ENCODE data around the gene HORMAD2.
"Not testable (repeated sequence)": the region's sequence is repeated elsewhere in the genome, so short reads cannot be mapped to it uniquely, and the experiment has no call there.

The HORMAD2 gene

GRCh38 chr22:30057375-30057774, 22.9 kb upstream of the HORMAD2 start:
- DNase-seq, result no peak

- not testable (repeated sequence) for DNase-seq
Measured at GRCh38 chr22:30059346-30060020, 20.8 kb upstream of the HORMAD2 start.

DNA sequence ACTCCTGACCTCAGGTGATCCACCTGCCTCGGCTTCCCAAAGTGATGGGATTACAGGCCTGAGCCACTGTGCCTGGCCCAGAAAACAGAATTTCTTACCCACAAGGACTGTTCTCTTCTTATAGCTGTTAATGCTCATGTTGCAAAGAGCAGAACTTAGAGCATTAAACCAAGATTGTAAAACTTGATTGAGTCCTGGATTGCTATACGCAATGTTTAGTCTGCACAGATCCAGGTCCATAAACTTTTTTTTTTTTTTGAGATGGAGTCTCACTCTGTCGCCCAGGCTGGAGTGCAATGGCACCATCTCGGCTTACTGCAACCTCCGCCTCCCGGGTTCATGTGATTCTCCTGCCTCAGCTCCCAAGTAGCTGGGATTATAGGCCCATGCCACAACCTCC, 19.2 kb upstream of the HORMAD2 start:
- DNase-seq, result not testable (repeated sequence)

DNA sequence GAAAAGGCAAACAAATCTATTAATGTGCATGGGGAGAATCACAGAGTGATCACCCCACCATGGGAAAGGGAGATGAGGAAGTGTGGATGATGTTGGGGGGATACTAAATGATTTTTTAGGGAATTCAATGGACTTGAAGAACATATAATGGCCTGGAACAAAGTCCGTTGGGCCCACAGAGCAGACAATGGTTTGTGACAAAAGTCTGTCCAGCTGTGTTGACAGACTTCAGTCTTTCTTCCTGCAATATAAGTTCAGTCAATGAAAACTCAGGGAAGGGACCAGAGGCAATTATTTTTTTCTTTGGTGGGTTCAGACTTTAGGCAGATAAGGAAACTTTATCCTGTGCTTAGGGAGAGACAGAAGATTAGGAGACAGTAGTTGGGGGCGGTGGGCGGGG, 18.0 kb upstream of the HORMAD2 start:
- no peak for DNase-seq

- DNase-seq, result no peak
Measured at GRCh38 chr22:30062950-30063349, 17.3 kb upstream of the HORMAD2 start.

GRCh38 chr22:30064172-30064571, 16.1 kb upstream of the HORMAD2 start:
- no peak for DNase-seq

GRCh38 chr22:30073743-30074142, 6.5 kb upstream of the HORMAD2 start:
- DNase-seq, result no peak

DNA sequence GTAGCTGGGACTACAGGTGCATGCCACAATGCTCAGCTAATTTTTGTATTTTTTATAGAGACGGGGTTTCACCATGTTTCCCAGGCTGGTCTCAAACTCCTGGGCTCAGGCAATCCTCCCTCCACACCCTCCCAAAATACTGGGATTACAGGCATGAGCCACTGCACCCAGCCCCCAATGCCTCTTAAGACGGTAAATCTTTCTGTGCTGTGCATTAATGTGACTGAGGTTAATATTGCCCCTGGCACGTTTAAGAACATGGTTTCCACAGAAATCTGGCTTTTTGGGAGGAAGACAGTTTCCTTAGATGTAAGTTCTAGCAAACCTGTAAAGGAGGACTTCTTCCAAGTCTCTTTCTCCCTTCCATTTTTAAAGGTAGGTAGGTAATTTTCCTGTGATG, 6.1 kb upstream of the HORMAD2 start:
- DNase-seq, result no peak

- no peak for DNase-seq
Measured at GRCh38 chr22:30074994-30075393, 5.3 kb upstream of the HORMAD2 start.

GRCh38 chr22:30077279-30077880, 2.9 kb upstream of the HORMAD2 start:
- DNase-seq, result no peak

GRCh38 chr22:30078320-30079311, 1.6 kb upstream of the HORMAD2 start:
- peak in 1 of 2 donors; percentile 34 for DNase-seq

DNA sequence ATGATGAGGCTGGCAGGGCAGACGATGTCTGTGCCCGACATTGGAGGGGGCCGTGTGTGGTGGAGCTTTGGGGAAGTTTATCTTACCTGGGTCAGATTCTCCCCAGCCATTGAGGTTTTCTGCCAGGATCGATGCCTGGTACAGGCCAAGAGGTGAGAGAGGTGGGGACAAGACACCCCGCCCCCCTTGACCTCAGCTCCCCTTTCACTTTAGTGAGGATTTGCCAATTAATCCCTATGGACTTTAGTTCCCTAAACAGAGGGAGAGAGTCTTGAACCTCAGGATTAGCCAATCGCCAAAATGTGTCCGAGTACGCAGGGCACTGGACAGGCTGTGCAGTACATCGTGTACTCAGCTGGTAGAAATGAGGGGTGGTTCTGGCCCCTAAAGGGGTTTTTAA, 541 bp downstream of the HORMAD2 start:
- DNase-seq, result no peak

GRCh38 chr22:30086496-30086895, 6.2 kb downstream of the HORMAD2 start:
- no peak for DNase-seq

DNA sequence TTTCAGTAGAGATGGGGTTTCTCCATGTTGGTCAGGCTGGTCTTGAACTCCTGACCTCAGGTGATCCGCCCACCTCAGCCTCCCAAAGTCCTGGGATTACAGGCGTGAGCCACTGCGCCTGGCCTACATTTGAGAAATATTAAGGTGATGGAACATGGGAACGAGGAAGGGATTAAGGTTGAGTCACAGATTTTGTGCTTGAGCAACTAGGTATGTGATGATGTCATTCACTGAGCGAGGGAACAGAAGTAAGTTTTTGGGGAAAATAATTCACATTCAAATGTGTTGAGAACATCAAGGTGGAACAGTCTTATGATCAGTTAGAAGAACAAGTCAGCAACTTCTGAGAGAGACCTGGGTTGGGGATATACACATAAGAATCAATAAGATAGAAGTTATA, 6.8 kb downstream of the HORMAD2 start:
- DNase-seq, result not testable (repeated sequence)

DNA sequence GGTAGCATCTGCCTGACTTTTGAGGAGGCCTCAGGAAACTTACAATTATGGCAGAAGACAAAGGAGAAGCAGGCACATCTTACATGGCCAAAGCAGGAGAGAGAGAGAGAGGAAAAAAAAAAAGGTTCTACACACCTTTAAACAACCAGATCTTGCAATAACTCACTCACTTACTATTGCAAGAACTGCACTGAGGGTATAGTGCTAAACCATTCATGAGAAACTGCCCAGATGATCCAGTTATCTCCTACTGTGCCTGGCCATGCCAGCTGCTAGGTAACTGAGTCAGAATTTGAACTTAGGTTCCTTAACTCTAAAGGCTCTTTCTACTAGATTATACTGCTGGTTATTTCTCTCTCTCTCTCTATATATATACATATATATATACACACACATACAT, 7.3 kb downstream of the HORMAD2 start:
- no peak for DNase-seq

DNA sequence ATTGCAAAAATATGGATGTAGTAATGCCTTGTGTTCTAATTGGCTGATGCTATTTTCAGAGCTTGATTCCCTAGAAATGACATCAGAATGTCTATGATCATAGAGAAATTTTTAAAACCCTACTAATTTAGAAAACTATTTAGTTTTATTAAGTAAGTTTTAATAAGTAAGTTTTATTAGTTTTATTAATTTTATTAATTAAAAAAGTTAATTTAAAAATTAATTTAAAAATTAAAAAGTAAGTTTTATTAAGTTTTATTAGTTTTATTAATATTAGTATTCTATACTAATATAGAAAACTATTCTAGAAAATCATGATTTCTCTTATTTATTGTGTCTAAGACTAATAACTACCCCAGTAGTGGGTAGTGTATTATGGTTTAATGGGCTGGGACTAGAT, 8.2 kb downstream of the HORMAD2 start:
- DNase-seq, result no peak

DNA sequence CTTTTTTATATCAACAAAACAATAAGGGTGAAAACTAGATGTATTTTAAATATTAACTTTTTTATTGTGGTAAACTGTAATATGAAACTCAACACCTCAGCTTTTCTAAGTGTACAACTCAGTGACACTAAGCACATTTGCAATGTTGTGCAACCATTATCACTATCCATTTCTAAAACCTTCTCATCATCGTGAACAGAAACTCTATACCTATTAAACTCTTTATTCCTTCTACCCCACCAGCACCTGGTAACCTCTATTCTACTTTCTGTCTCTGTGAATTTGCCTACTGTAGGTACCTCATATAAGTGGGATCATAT, 9.4 kb downstream of the HORMAD2 start:
- no peak for DNase-seq

DNA sequence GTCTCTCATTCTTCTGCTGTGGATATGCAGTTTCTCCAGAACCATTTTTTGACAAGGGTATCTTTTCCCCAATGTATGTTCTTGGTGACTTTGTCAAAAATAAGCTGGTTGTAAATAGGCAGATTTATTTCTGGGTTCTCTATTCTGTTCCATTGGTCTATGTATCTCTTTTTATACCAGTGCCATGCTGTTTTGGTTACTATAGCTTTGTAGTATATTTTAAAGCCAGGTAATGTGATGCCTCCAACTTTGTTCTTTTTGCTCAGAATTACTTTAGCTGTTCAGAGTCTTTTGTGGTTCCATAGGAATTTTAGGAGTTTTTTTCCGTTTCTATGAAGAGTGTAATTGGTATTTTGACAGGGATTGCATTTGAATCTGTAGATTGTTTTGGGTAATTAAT, 12.4 kb downstream of the HORMAD2 start:
- no peak for DNase-seq

DNA sequence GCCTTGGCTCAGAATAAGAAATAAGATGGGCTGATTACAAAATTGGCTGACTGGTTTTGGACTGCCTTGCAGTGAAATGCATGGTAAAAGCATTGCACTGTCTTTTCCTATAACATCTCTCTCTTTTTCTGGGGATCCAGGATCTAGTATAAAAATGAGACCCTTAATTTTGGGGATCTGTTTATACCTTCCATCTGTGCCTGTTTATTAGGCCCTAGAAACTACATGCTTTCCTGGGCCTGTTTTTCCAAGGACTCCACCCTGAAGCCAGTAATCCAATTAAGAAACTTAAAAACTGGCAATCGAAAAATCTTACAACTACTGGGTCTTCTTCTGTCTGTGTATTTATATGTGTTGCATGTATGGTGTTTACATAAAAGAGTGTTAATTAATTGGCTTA, 14.5 kb downstream of the HORMAD2 start:
- DNase-seq, result no peak

DNA sequence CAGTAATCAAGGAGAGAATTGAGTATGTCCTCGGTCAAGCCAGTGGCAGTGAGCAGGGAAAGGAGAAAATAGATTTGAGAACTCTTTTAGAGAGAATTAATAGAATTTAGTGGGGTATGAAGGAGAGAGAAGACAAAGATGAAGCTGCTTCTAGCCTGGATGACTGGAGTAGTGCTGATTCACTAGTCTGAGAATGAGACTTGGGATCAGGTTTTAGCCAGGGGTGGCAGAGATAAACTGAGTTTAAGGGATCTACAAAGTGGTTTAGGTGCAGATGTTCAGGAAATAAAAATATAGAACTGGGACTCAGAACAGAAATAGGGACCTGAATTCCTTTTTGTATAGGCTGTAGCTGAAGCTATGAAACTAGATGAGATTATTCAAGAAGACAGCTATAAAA, 17.6 kb downstream of the HORMAD2 start:
- DNase-seq, result no peak

- DNase-seq, result peak in 1 of 2 donors; percentile 24
Measured at GRCh38 chr22:30100770-30101169, 20.5 kb downstream of the HORMAD2 start.

- DNase-seq, result peak in 1 of 2 donors; percentile 27
Measured at GRCh38 chr22:30104501-30105156, 24.4 kb downstream of the HORMAD2 start.

DNA sequence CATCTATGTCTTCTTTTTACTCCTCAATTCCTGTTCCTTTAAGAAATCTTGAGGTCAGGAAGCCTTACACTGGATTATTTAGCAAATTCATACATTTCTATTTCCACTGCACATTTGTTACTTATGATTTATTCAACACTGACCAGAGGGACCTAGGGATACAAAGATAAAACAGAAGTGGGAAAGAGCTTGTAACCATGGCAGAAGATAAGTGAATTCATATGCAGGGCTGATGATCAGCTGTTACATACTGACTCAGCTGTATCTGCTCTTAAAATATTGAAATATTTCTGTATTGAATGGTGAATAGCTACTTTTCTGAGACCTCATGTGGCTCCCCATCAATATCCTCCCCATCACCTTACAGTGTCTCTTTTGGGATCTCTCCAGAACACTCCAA, 25.2 kb downstream of the HORMAD2 start:
- no peak for DNase-seq
